Activated CD4-positive, alpha-beta memory T cell treated with anti-CD3 and anti-CD28 coated beads, Interleukin-2, amount 10 ng/mL, durations not matched to agents 7 days and 5 days (primary cell): ENCODE results near the gene C12orf57. TPM values are rescaled to one million over a fixed set of nuclear protein-coding genes. Genes with fewer than 3 reads are reported as not detected.

Experiments used
- CTCF ChIA-PET: fragments of 350-600 bp; sonication (Branson Sonifier 250); formaldehyde crosslinking; loops from one replicate; lab custom pipeline; 2021; ENCODE audit warnings: antibody characterized with exemption, inconsistent platforms; lab: Charles Lee
- POLR2A ChIA-PET: fragments of 350-600 bp; sonication (Branson Sonifier 250); formaldehyde crosslinking; loops from one replicate; lab custom pipeline; 2021; ENCODE audit warnings: antibody characterized with exemption; lab: Charles Lee
- DNase-seq: peaks from one replicate; pipeline ENCODE4 v3.0.0-alpha.2; 2020
- H3K27ac Mint-ChIP-seq: one replicate; pipeline ENCODE4 v1.8.0; 2021; ENCODE audit warnings: mild to moderate bottlenecking, mixed read lengths
- H3K27me3 Mint-ChIP-seq: one replicate; pipeline ENCODE4 v1.8.0; 2021; ENCODE audit warnings: mixed read lengths
- H3K36me3 Mint-ChIP-seq: one replicate; pipeline ENCODE4 v1.8.0; 2021; ENCODE audit warnings: low read depth, mixed read lengths
- H3K4me1 Mint-ChIP-seq: one replicate; pipeline ENCODE4 v1.8.0; 2021; ENCODE audit warnings: mixed read lengths
- H3K4me3 Mint-ChIP-seq: one replicate; pipeline ENCODE4 v1.8.0; 2021; ENCODE audit warnings: mild to moderate bottlenecking, mixed read lengths
- H3K9me3 Mint-ChIP-seq: one replicate; pipeline ENCODE4 v1.8.0; 2021; ENCODE audit warnings: mixed read lengths
- total RNA-seq, 2 experiments: library from RNA; stranded (reverse); gene quantifications; one replicate each; pipeline ENCODE4 v1.2.3, GENCODE V29; 2021

Gene C12orf57
- total RNA-seq, 2 experiments from 2014 or later: 141 TPM

- no peak for DNase-seq
- POLR2A ChIA-PET: interaction anchor here (0.7 to 19.4 kb wide), 6 partner anchors 10 to 175 kb away, joined by 3 to 295 read pairs (median 3); partner anchors contain the start of genes C12orf57, ENO2, PTPN6 and RNU7-1
- peaks cover 39% of the 10 kb centered on the region for H3K36me3 Mint-ChIP-seq
- H3K9me3 Mint-ChIP-seq: no peaks in the 10 kb centered on the region
- no peaks in the 10 kb centered on the region for H3K27me3 Mint-ChIP-seq
- H3K4me3 Mint-ChIP-seq: no peak overlapping the region
- CTCF ChIA-PET: interaction anchor here (1.0 to 1.4 kb wide), 3 partner anchors 9 to 60 kb away, joined by 4 to 6 read pairs (median 4); partner anchors contain the start of gene SPSB2
- peak overlapping the region; percentile 76 for H3K27ac Mint-ChIP-seq
- H3K4me1 Mint-ChIP-seq: peaks cover 76% of the 10 kb centered on the region
Measured at GRCh38 chr12:6932766-6933165, 11.1 kb upstream of the C12orf57 start.

GRCh38 chr12:6934110-6934509 is 9.7 kb upstream of the C12orf57 start:
- ChIA-PET CTCF (interaction anchor here (1.0 to 2.4 kb wide), 3 partner anchors 10 to 65 kb away, joined by 3 to 15 read pairs (median 3); no protein-coding TSS in a partner anchor), POLR2A (interaction anchor here (1.4 to 19.4 kb wide), 5 partner anchors 8 to 66 kb away, joined by 4 to 295 read pairs (median 34); partner anchors contain the start of genes ATN1, C12orf57, PTPN6 and RNU7-1)
- Mint-ChIP-seq H3K4me1 (peaks cover 77% of the 10 kb centered on the region), H3K27ac (peak overlapping the region; percentile 41), H3K36me3 (peaks cover 35% of the 10 kb centered on the region), H3K27me3 (no peaks in the 10 kb centered on the region), H3K4me3 (no peak overlapping the region), H3K9me3 (no peaks in the 10 kb centered on the region)
- DNase-seq: no peak

- Mint-ChIP-seq H3K27me3 (no peaks in the 10 kb centered on the region), H3K4me1 (peaks cover 69% of the 10 kb centered on the region), H3K9me3 (no peaks in the 10 kb centered on the region), H3K27ac (peak overlapping the region; percentile 95), H3K36me3 (peaks cover 38% of the 10 kb centered on the region), H3K4me3 (peak overlapping the region; percentile 88)
- POLR2A ChIA-PET: interaction anchor here (1.0 to 19.4 kb wide), 7 partner anchors 9 to 83 kb away, joined by 4 to 295 read pairs (median 48); partner anchors contain the start of genes ATN1, C12orf57, CDCA3 and PTPN6
- CTCF ChIA-PET: interaction anchor here (2.4 to 6.5 kb wide), 3 partner anchors 10 to 28 kb away, joined by 15 to 71 read pairs (median 27); partner anchors contain the start of gene ATN1
- DNase-seq: no peak
Measured at GRCh38 chr12:6935371-6936193, 8.2 kb upstream of the C12orf57 start.

- no peaks in the 10 kb centered on the region for H3K9me3 Mint-ChIP-seq
- ChIA-PET POLR2A (interaction anchor here (0.7 to 19.4 kb wide), 9 partner anchors 10 to 172 kb away, joined by 4 to 295 read pairs (median 34); partner anchors contain the start of genes ATN1, C12orf57, C1RL and CDCA3), CTCF (interaction anchor here (0.7 to 6.5 kb wide), 3 partner anchors 10 to 27 kb away, joined by 3 to 71 read pairs (median 27); partner anchors contain the start of gene ATN1)
- peaks cover 64% of the 10 kb centered on the region for H3K4me1 Mint-ChIP-seq
- H3K27ac Mint-ChIP-seq: peak overlapping the region; percentile 95
- no peaks in the 10 kb centered on the region for H3K27me3 Mint-ChIP-seq
- no peak for DNase-seq
- peaks cover 38% of the 10 kb centered on the region for H3K36me3 Mint-ChIP-seq
- peak overlapping the region; percentile 88 for H3K4me3 Mint-ChIP-seq
Measured at GRCh38 chr12:6936194-6936635, 7.6 kb upstream of the C12orf57 start.

GRCh38 chr12:6936636-6937480 is 7.0 kb upstream of the C12orf57 start:
- Mint-ChIP-seq H3K4me3 (peak overlapping the region; percentile 88), H3K27ac (peak overlapping the region; percentile 95), H3K4me1 (peaks cover 61% of the 10 kb centered on the region), H3K9me3 (no peaks in the 10 kb centered on the region), H3K27me3 (no peaks in the 10 kb centered on the region), H3K36me3 (peaks cover 38% of the 10 kb centered on the region)
- POLR2A ChIA-PET: interaction anchor here (0.7 to 19.4 kb wide), 21 partner anchors 10 to 248 kb away, joined by 3 to 295 read pairs (median 6); partner anchors contain the start of genes ATN1, C12orf57, C1RL and CDCA3
- DNase-seq: peak; percentile 63
- CTCF ChIA-PET: interaction anchor here (0.7 to 6.5 kb wide), 20 partner anchors 8 to 176 kb away, joined by 3 to 71 read pairs (median 10); partner anchors contain the start of genes ATN1, C1RL, LPCAT3 and PTPN6

- peak overlapping the region; percentile 95 for H3K27ac Mint-ChIP-seq
- H3K4me1 Mint-ChIP-seq: peaks cover 54% of the 10 kb centered on the region
- CTCF ChIA-PET: interaction anchor here (0.6 to 6.5 kb wide), 30 partner anchors 9 to 214 kb away, joined by 3 to 71 read pairs (median 6); partner anchors contain the start of genes ATN1, C1R, C1RL and CDCA3
- H3K36me3 Mint-ChIP-seq: peaks cover 38% of the 10 kb centered on the region
- H3K27me3 Mint-ChIP-seq: no peaks in the 10 kb centered on the region
- peak overlapping the region; percentile 88 for H3K4me3 Mint-ChIP-seq
- peak; percentile 96 for DNase-seq
- H3K9me3 Mint-ChIP-seq: no peaks in the 10 kb centered on the region
- POLR2A ChIA-PET: interaction anchor here (0.6 to 19.4 kb wide), 25 partner anchors 10 to 397 kb away, joined by 3 to 295 read pairs (median 6); partner anchors contain the start of genes ATN1, C12orf57, CDCA3 and EMG1
Measured at GRCh38 chr12:6937481-6938352, 6.1 kb upstream of the C12orf57 start.

GRCh38 chr12:6938353-6939190 is 5.2 kb upstream of the C12orf57 start:
- Mint-ChIP-seq H3K27me3 (no peaks in the 10 kb centered on the region), H3K36me3 (peaks cover 35% of the 10 kb centered on the region), H3K4me3 (peak overlapping the region; percentile 88), H3K9me3 (no peaks in the 10 kb centered on the region), H3K4me1 (peaks cover 52% of the 10 kb centered on the region), H3K27ac (peak overlapping the region; percentile 95)
- DNase-seq: no peak
- ChIA-PET POLR2A (interaction anchor here (0.6 to 19.4 kb wide), 28 partner anchors 9 to 398 kb away, joined by 3 to 295 read pairs (median 5); partner anchors contain the start of genes ATN1, C12orf57, CDCA3 and EMG1), CTCF (interaction anchor here (0.8 to 6.5 kb wide), 26 partner anchors 8 to 174 kb away, joined by 3 to 71 read pairs (median 8); partner anchors contain the start of genes ATN1, C1R, C1RL and ENO2)

- Mint-ChIP-seq H3K4me1 (peaks cover 49% of the 10 kb centered on the region), H3K4me3 (peak overlapping the region; percentile 10), H3K27ac (peak overlapping the region; percentile 55), H3K36me3 (peaks cover 29% of the 10 kb centered on the region), H3K27me3 (no peaks in the 10 kb centered on the region), H3K9me3 (no peaks in the 10 kb centered on the region)
- ChIA-PET POLR2A (interaction anchor here (0.5 to 19.4 kb wide), 9 partner anchors 9 to 90 kb away, joined by 3 to 295 read pairs (median 11); partner anchors contain the start of genes ATN1, C12orf57, PTPN6 and RNU7-1), CTCF (interaction anchor here (1.1 to 6.5 kb wide), 6 partner anchors 12 to 71 kb away, joined by 3 to 71 read pairs (median 6); partner anchors contain the start of genes SPSB2 and TPI1)
- no peak for DNase-seq
Measured at GRCh38 chr12:6939191-6939540, 4.7 kb upstream of the C12orf57 start.

GRCh38 chr12:6941267-6941666 is 2.6 kb upstream of the C12orf57 start:
- ChIA-PET CTCF (interaction anchor here (6.5 kb wide), 1 partner anchor 22 kb away, joined by 71 read pairs; no protein-coding TSS in a partner anchor), POLR2A (interaction anchor here (0.9 to 19.4 kb wide), 10 partner anchors 6 to 167 kb away, joined by 3 to 295 read pairs (median 5); partner anchors contain the start of genes C12orf57, PTPN6, RNU7-1 and SPSB2)
- peaks cover 47% of the 10 kb centered on the region for H3K4me1 Mint-ChIP-seq
- DNase-seq: no peak
- H3K4me3 Mint-ChIP-seq: no peak overlapping the region
- no peaks in the 10 kb centered on the region for H3K27me3 Mint-ChIP-seq
- H3K9me3 Mint-ChIP-seq: no peaks in the 10 kb centered on the region
- peaks cover 9% of the 10 kb centered on the region for H3K36me3 Mint-ChIP-seq
- H3K27ac Mint-ChIP-seq: no peak overlapping the region

GRCh38 chr12:6941782-6942181 is 2.0 kb upstream of the C12orf57 start:
- Mint-ChIP-seq H3K27me3 (no peaks in the 10 kb centered on the region), H3K4me3 (no peak overlapping the region), H3K4me1 (peaks cover 46% of the 10 kb centered on the region), H3K36me3 (peaks cover 4% of the 10 kb centered on the region), H3K27ac (no peak overlapping the region), H3K9me3 (no peaks in the 10 kb centered on the region)
- peak; percentile 16 for DNase-seq
- ChIA-PET POLR2A (interaction anchor here (1.0 to 11.8 kb wide), 8 partner anchors 10 to 167 kb away, joined by 3 to 295 read pairs (median 6); partner anchors contain the start of genes ATN1 and LPCAT3), CTCF (interaction anchor here (6.5 kb wide), 1 partner anchor 22 kb away, joined by 71 read pairs; no protein-coding TSS in a partner anchor)
